CD1c-positive myeloid dendritic cell (primary cell): ENCODE data around the gene HRH2.

Experiments
- DNase-seq: peaks from one replicate; pipeline ENCODE4 v3.0.0-alpha.2; 2016; ENCODE audit errors: extremely low spot score

Gene HRH2

GRCh38 chr5:175738602-175739133, 80.8 kb downstream of the HRH2 start:
- DNase-seq: no peak

GRCh38 chr5:175740014-175740413, 82.1 kb downstream of the HRH2 start:
- DNase-seq: no peak

- DNase-seq: peak; percentile 17
Measured at GRCh38 chr5:175741556-175741955, 83.7 kb downstream of the HRH2 start.

DNA sequence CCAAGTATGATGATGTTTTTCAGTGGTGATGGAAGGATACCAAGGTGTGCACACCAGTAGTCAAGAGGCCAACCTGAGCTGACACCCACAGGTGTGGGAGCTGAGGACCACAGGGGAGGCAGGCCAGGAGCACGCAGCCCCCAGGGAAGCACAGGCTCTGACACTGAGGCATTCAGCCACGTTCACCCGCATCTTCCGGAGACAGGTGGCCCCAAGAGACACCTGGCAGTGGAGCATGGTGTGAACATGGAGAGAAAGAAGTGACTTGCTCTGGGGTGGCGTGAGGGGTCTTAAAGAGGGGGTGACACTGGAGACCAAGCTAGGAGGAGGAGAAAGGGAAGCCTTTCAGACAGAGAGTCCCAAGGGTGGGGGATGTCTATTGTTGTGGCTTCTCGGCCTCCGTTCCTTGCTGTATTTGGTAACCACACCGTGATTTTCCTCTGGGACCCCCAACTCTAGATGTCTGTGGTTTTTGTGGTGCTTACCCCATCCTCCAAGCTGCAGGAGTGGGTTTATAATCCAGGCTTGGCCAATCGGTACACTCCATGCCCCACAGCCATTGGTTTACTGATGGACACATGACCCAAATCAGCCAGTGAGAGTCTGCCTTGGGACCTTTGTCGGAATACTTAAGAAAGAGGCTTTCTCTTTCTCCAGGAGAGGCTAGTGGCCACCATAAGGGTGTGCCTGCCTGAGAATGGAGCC, 84.6 kb downstream of the HRH2 start:
- DNase-seq: no peak

- no peak for DNase-seq
Measured at GRCh38 chr5:175743676-175744210, 85.9 kb downstream of the HRH2 start.

DNA sequence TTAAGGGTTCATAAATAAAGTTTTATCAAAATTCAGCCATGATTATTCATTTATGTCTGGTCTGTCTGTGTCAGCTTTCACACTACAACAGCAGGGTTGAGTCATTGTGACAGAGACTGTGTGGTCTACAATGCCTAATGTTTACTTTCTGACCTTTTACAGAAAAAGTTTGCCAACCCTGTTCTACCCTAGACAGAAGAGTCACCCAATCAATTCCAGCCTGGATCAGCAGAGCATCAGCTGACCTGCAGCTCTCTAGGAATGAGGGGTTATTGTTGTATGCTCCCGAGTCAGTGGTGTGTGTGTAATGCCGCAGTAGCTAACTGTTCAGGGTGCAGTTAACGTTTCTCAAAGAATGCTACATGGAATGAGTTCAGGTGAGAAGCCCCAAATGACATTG, 87.3 kb downstream of the HRH2 start:
- no peak for DNase-seq

GRCh38 chr5:175746851-175747250, 89.0 kb downstream of the HRH2 start:
- no peak for DNase-seq

DNA sequence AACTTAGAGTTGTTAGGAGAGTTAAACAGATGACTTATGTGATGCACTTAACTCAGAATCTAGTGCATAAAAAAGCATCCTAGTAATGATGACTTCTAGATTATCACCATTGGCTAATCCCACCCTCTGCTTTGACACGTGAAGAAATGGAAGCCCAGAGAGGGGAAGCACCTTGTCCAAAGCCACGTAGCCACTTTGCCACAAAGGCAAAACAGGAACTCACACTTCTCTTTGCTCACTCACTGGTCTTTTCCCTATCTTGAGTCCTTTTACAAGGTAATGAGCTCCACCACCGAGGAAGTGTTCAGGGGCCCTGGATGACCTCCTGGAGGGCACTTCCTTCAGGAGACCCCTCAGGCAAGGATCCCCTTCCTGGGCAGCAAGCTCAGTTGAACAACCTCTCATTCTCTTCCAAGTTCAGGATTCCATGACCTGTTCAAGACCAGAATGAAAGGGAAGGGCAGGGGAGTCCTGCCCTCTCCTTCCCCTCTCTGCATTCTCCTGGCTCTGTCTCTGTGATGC, 89.7 kb downstream of the HRH2 start:
- DNase-seq: no peak

- DNase-seq: no peak
Measured at GRCh38 chr5:175748650-175749049, 90.8 kb downstream of the HRH2 start.

DNA sequence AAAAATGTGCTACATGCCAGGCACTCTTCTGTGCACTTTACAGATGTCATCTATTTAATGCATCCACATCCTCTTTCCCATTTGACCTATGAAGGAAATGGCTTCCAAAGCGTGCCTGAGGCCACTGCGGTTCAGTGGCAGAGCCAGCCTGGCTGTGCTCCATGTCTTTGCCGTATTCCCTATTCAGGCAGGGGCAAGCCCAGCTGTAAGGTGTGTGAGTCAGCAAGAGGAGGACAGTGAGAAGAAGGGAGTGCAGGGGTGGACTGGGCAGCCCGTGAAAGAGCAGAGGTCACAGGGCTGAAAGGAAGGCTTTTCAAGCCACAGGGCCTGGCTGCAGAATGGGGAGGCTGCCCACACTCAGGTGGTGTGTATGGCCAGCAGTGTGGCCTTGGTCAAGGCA, 91.7 kb downstream of the HRH2 start:
- no peak for DNase-seq

- no peak for DNase-seq
Measured at GRCh38 chr5:175750511-175750931, 92.7 kb downstream of the HRH2 start.

- no peak for DNase-seq
Measured at GRCh38 chr5:175751369-175751768, 93.5 kb downstream of the HRH2 start.

- no peak for DNase-seq
Measured at GRCh38 chr5:175752826-175753535, 95.1 kb downstream of the HRH2 start.

- DNase-seq: no peak
Measured at GRCh38 chr5:175753536-175754402, 95.9 kb downstream of the HRH2 start.

DNA sequence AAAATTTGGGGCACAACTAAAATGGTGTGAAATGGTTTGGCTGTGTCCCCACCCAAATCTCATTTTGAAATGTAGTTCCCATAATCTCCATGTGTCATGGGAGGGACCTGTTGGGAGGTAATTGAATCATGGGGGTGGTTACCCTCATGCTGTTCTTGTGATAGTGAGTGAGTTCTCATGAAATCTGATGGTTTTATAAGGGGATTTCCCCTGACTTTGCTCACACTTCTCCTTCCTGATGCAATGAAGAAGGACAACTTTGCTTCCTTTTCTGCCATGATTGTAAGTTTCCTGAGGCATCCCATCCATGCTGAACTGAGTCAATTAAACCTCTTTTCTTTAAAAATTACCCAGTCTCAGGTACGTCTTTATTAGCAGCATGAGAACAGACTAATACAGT, 102.1 kb downstream of the HRH2 start:
- peak; percentile 28 for DNase-seq
